Measurements from ENCODE around the gene ZNF236. TPM values are rescaled to one million over a fixed set of nuclear protein-coding genes. Genes with fewer than 3 reads are reported as not detected.

The ZNF236 gene
- total and polyA plus RNA-seq, 10 of the 15 experiments (the other 5 are each of a cell fraction or from before 2014, with no cell fraction given): 1.0 to 14.4 (median 5.9) TPM

GRCh38 chr18:76981396-76981968, 159.1 kb downstream of the ZNF236 start (continued):
- TF ChIP-seq, protein P1, sequence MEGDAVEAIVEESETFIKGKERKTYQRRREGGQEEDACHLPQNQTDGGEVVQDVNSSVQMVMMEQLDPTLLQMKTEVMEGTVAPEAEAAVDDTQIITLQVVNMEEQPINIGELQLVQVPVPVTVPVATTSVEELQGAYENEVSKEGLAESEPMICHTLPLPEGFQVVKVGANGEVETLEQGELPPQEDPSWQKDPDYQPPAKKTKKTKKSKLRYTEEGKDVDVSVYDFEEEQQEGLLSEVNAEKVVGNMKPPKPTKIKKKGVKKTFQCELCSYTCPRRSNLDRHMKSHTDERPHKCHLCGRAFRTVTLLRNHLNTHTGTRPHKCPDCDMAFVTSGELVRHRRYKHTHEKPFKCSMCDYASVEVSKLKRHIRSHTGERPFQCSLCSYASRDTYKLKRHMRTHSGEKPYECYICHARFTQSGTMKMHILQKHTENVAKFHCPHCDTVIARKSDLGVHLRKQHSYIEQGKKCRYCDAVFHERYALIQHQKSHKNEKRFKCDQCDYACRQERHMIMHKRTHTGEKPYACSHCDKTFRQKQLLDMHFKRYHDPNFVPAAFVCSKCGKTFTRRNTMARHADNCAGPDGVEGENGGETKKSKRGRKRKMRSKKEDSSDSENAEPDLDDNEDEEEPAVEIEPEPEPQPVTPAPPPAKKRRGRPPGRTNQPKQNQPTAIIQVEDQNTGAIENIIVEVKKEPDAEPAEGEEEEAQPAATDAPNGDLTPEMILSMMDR (IDR thresholded peaks at IDR 0.05 in 2 of 3, conservative IDR thresholded peaks at IDR 0.05 in 1 of 3; ENCODE audit: control insufficient read depth in 2 of 3, extremely low read depth in 1 of 3, insufficient read depth in 1 of 3, low read depth in 3 of 3, low read length in 3 of 3): peak in 2 of 3 experiments; percentile 11 to 53; a peak in 3 of 6 replicates
- TF ChIP-seq SMAD1 (IDR thresholded peaks at IDR 0.05; ENCODE audit: low read depth, partially characterized antibody) (no peak), RBBP5 (conservative IDR thresholded peaks at IDR 0.05) (no peak), MEF2A (IDR thresholded peaks at IDR 0.05; ENCODE audit: insufficient read depth, low read depth, low read length) (no peak), RELA (IDR thresholded peaks at IDR 0.05; ENCODE audit: borderline replicate concordance, partially characterized antibody) (peak; percentile 47), MAX (IDR thresholded peaks at IDR 0.05; ENCODE audit: low read depth, low read length) (peak; percentile 37; the same call in 1 of the 2 replicates), POLR2A (IDR thresholded peaks at IDR 0.05; ENCODE audit: low read depth, low read length) (peak; percentile 45; the same call in 1 of the 2 replicates), MEF2B (IDR thresholded peaks at IDR 0.05; ENCODE audit: partially characterized antibody, poor library complexity, severe bottlenecking) (peak; percentile 97), ZNF687 (IDR thresholded peaks at IDR 0.05) (peak; percentile 82; the same call in 1 of the 2 replicates), IKZF2 (IDR thresholded peaks at IDR 0.05) (peak in 1 of 2 experiments; percentile 22; a peak in 2 of 4 replicates), EP300 (IDR thresholded peaks at IDR 0.05; ENCODE audit: borderline replicate concordance in 1 of 2, control insufficient read depth in 1 of 2, low read depth in 2 of 2, low read length in 2 of 2) (peak; percentile 41 to 59; a peak in 2 of 4 replicates), GATAD2B (conservative IDR thresholded peaks at IDR 0.05; ENCODE audit: low read depth) (peak; percentile 68; the same call in 1 of the 2 replicates), ZBTB11 (CRISPR knock-in tag; IDR thresholded peaks at IDR 0.05) (no peak), RELB (IDR thresholded peaks at IDR 0.05; ENCODE audit: low read depth) (peak; percentile 86)
- TF ChIP-seq, protein P2, sequence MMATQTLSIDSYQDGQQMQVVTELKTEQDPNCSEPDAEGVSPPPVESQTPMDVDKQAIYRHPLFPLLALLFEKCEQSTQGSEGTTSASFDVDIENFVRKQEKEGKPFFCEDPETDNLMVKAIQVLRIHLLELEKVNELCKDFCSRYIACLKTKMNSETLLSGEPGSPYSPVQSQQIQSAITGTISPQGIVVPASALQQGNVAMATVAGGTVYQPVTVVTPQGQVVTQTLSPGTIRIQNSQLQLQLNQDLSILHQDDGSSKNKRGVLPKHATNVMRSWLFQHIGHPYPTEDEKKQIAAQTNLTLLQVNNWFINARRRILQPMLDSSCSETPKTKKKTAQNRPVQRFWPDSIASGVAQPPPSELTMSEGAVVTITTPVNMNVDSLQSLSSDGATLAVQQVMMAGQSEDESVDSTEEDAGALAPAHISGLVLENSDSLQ (IDR thresholded peaks at IDR 0.05): peak; percentile 69
